GM20431 (cell line): ENCODE results near the gene ERG28.
"Not testable (repeated sequence)": the region's sequence is repeated elsewhere in the genome, so short reads cannot be mapped to it uniquely, and the experiment has no call there.

Experiments
- in situ Hi-C: fragments of 300-500 bp; cut with MseI, MboI; formaldehyde crosslinking; loops from one replicate; pipeline ENCODE4 v1.15.0; 2020; ENCODE audit warnings: low sequenced_read_pairs; ENCODE audit not compliant: unreplicated experiment

The ERG28 gene

GRCh38 chr14:75630695-75631452 is 29.8 kb downstream of the ERG28 start:
- in situ Hi-C loops, result no loop called here

GRCh38 chr14:75628816-75629215 is 31.9 kb downstream of the ERG28 start:
- in situ Hi-C loops, result no loop called here

DNA sequence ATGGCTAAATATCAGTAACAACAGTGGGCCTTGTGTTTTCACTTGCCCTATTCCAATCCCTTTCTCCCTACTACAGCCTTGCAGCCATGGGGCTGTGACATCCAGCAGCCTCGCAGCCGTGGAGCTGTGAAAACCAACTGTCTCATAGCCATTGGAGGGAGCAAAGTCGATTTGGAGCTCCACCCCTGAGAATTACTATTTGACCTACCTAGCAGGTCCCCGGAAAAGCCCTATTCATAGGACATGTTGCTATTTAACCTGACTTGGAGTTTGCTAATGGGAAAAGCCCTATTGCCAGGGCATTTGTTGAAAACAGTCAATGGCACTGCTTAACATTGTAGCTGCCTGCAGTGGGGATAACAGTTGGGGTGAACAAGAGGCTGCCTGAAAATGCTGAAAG is 33.3 kb downstream of the ERG28 start:
- in situ Hi-C loops, result no loop called here

DNA sequence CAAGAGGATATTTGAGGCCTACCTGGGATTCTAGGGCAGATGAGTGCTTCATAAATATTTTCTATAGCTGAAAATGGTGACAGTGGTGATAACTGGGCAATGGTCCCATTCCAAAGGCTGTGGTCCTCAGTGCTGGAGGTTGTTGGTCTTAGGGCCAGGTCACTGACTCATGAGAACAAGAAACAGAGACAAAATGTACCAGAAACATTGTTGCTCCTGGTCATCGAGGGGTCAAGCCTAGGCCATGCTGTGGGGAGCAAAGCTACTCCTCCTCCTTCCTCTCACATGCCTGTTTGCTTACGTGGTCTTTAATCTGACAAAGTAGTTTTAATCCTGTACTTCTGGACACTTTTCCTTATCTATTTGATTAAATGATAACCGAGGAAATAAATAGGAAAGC is 33.8 kb downstream of the ERG28 start:
- in situ Hi-C loops, result no loop called here

DNA sequence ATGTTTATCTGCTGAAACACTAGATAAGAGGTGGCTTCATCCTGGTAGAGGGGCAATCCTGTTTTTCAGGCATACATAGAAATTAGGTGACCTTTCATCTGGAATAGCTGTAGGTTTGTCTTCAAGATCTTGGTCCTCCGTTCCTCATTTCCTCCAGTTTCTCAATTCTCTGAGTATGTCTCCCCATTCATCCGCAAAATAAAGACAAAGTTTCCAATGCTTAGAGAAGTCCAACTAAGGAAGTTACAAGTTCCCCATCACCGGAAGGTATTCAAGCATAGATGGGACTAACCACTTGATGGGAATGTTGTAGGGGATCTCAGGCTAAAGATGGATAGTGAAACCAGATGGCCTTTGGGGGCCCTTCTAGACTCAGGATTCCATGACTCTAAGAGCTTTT is 34.3 kb downstream of the ERG28 start:
- in situ Hi-C loops, result no loop called here

GRCh38 chr14:75625034-75625433 is 35.6 kb downstream of the ERG28 start:
- in situ Hi-C loops, result no loop called here

DNA sequence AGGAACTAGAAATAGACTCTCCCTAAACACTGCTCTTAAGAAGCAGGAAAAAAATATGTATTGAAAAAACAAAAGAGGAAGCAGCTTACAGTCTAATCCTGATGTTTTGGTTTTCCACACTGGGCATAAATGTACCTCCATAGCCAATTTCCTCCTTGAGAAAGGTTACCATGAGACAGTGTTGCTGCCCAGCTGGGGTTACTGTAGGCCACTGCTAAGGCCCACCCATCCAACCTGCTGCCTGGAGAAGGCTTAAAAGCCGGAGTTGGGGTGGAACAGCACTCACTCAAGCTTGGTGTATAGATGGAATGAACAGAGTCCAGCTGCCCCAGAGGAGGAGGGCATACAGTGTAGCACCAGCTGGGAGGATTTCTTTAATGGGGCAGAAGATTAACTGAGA is 41.1 kb downstream of the ERG28 start:
- in situ Hi-C loops, result no loop called here

- in situ Hi-C loops, result no loop called here
Measured at GRCh38 chr14:75615200-75615599, 45.5 kb downstream of the ERG28 start.

DNA sequence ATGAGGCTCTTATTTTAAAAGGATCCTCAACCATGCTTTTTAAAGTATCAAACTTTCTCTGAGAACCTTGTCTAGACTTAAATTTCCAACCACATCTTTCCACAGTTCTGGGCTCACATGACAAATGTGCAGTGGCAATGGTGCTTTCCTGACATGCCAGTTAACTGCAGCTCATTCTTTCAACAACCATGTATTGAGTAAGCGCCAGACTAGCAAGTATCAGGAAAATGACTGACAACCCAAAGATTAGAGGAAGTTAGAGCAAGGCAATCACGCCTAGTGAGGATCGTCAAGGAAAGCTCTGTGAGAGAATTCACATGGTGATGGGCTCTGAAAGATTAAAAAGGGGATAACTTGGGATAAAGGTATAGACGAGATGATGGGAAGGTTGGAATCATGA is 46.5 kb downstream of the ERG28 start:
- in situ Hi-C loops, result no loop called here

DNA sequence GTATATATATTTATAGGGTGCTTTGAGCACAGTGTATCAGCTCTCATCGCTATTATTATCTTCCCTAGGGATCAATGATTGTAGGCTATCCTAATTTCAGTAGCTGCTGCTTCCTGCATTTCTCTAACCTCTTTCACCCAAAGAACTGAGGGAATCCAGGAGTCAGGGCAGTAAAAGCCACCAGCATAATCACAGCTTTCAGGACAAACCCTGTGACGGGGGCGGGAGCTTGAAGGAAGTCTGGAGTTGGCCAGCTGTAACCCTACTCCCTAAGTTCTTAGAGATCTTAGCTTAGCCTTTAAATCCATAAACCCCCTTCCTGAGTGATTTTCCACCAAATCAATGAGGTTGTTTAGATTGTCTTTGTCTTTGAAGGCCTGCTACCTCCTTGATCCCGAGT is 48.5 kb downstream of the ERG28 start:
- in situ Hi-C loops, result no loop called here

DNA sequence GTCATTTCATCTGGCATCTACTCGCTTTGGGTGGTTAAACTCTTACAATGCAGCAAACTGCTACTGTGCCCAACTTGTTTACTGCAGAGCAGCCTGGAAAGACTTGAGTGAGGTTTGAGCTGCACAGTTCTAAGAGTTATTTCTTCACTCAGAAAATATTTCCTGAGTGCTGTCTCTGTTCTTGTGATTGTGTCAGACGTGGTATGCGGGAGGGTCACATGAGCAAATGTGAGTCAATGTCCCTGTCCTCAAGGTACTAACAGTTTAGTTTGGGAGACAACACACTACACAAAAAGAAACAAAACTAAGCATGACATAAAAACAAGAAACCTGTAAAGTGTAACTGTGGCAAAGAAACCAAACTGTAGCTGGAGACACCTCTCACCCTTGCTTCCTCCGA is 49.8 kb downstream of the ERG28 start:
- in situ Hi-C loops, result no loop called here

GRCh38 chr14:75609606-75610475 is 50.8 kb downstream of the ERG28 start:
- in situ Hi-C loops, result no loop called here

DNA sequence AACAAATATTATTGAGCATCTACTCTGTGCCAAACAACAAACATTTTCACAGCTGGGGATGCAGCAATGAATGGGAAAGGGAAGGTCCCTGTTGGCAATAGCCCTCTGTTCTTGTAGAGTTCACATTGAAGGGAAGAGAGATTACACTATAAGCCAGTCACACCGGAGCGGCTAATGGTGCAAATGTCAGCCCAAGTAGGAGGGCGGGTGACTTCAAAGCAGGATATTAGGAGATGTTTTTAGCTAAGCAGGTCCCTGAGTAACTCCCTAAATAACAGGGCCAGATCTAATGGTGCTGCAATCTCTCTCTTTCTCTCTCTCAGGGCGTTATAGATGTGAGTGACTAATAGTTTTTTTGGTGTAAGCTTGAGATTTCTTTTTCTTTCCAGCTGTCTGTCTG is 51.6 kb downstream of the ERG28 start:
- in situ Hi-C loops, result no loop called here

GRCh38 chr14:75607842-75608640 is 52.6 kb downstream of the ERG28 start:
- in situ Hi-C loops, result no loop called here

DNA sequence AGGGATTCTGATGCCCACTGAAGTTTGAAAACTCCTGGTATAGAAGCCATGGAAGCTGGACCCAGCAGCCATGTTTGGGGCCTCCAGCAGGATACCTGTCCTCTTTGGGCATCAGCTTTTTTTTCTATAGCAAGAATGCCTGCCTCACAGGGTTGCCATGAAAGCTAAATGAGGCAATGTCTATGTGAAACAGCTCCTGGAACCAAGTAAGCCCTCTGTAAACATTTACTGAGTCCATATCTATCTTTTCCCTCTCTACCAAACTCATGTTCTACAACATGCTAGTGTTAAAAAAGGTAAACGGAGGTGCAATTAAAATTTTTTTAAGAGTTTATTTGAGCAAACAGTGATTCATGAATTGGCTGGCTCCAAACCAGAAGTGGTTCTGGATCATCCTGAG is 53.6 kb downstream of the ERG28 start:
- in situ Hi-C loops, result no loop called here

- in situ Hi-C loops, result no loop called here
Measured at GRCh38 chr14:75605916-75606315, 54.8 kb downstream of the ERG28 start.

DNA sequence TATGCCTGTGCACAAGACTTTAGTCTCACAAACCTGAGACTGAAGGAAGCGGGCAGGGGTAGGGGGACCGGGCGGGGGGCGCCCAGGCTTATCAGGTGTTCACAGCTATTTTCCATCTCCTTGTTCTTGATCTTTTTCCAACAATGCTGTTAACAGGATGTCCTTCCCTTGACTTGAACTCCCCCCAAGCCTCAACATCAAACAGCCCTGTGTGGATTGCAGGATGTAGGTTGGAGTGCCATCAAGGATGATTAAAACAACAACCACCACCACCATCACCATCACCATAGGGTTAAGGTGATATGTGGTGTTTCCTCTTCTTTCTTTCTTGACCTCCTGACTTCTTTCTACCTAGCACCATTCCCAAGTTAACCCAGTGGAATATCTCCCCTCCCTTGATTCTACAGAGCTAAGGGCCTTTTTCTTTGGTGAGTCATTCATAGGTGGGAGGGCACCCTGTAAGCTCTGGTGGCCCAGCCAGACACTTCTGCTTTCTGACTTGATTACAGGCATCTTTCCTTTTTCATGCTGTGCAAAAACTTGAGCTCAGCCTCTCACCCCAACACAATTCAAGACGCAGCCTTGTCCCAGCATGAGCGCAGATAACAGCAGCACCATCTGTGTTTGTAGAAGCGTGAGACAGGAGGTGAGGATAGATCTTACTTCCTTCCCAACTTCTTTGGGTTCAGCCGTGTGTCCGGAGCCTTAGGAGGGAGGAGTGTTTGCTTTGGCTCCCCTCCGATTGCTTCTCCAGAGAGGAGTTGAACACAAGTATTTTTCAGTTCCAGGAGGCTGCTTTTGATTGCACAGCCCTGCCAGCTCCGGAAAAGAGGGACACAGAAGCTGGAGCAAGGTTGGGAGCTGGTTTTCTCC is 55.5 kb downstream of the ERG28 start:
- in situ Hi-C loops, result no loop called here

DNA sequence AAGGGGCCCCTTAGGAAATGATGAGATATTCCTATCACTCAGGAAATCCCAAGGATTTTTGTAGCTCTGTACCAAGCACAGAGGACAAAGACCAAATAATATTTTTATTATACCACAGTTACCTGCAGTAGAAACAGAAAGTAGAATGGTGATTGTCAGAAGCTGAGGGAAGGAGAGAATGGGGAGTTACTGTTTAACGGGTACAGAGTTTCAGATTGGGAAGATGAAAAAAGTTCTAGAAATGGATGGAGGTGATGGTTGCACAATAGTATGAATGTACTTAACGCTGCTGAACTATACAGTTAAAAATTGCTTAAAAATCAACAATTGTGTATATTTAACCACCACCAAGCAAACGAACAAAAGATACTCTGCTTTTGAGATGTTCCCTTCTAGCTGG is 58.2 kb downstream of the ERG28 start:
- in situ Hi-C loops, result no loop called here

DNA sequence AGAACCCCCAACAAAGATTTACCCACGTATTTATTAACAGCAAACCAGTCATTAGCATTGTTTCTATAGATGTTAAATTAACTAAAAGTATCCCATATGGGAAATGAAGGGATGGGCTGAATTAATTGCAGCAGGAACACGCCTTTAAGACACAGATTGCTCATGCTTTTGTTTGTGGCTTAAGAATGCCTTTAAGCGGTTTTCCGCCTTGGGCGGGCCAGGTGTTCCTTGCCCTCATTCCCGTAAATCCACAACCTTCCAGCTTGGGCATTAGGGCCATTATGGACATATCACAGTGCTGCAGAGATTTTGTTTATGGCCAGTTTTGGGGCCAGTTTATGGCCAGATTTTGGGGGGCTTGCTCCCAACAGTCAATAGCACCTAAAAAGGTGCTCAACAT is 59.6 kb downstream of the ERG28 start:
- in situ Hi-C loops, result not testable (repeated sequence)

DNA sequence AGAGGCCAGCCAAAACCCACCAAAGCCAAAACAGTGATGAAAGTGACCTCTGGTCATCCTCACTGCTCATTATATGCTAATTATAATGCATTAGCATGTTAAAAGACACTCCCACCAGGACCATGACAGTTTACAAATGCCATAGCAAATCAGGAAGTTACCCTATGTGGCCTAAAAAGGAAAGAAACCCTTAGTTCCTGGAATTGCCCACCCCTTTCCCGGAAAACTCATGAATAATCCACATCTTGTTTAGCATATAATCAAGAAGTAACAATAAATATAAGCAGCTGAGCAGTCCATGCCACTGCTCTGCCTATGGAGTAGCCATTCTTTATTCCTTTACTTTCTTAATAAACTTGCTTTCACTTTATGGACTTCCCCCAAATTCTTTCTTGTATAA is 60.6 kb downstream of the ERG28 start:
- in situ Hi-C loops, result not testable (repeated sequence)
